ENCODE results near the gene CAPN5.
"Not testable (repeated sequence)": the region's sequence is repeated elsewhere in the genome, so short reads cannot be mapped to it uniquely, and the experiment has no call there.

CAPN5 gene

DNA sequence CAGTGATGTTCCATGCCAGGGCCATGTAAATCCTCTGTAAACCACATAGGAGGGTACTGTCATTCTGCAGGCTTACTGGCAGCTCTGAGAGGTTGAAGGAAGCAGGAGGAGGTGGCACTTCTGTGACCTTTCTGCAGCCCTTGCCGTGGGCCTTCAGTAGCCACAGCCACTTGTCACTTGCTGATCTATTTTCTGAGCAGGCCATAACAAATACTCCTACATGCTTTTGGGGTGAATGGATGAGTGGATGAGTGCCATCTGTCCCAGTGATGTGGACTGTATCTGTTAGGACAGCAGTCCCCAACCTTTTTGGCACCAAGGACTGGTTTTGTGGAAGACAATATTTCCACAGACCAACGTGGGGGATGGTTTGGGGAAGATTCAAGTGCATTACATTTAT is 22.4 kb upstream of the CAPN5 start:
- no peak for DNase-seq

DNA sequence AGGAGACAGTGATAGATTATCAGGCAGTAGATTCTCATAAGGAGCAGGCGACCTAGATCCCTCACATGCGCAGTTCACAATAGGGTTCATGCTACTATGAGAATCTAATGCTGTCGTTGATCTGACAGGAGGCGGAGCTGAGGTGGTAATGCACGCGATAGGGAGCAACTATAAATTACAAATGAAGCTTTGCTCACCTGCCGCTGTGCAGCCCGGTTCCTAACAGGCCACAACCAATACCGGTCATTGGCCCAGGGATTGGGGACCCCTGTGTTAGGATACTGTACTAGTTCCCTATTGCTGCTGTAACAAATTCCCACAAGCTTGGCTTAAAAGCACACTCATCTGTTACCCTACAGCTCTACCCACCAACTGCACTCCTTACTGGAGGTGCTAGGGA is 21.9 kb upstream of the CAPN5 start:
- DNase-seq = no peak

DNA sequence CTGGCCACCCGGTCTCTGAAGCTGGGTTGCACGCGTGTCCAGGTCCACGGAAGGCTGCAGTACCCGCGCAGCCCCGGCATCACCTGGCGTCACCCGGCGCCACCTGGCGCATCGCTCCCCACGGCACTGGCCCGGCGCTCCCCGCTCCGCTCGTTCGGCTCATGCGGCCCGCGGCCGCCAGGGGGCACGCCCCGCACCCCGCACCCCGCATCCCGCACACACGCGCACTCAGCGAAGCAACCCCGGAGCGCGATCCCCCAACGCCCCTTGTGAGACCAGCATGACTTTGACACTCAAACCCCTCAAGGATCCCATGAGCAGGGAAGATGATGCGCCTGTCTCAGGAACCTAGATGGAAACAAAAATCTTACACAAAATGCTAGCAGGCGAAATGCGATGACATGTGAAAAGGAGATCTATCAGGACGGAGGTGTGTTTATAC is 20.7 kb upstream of the CAPN5 start:
- DNase-seq = no peak

DNA sequence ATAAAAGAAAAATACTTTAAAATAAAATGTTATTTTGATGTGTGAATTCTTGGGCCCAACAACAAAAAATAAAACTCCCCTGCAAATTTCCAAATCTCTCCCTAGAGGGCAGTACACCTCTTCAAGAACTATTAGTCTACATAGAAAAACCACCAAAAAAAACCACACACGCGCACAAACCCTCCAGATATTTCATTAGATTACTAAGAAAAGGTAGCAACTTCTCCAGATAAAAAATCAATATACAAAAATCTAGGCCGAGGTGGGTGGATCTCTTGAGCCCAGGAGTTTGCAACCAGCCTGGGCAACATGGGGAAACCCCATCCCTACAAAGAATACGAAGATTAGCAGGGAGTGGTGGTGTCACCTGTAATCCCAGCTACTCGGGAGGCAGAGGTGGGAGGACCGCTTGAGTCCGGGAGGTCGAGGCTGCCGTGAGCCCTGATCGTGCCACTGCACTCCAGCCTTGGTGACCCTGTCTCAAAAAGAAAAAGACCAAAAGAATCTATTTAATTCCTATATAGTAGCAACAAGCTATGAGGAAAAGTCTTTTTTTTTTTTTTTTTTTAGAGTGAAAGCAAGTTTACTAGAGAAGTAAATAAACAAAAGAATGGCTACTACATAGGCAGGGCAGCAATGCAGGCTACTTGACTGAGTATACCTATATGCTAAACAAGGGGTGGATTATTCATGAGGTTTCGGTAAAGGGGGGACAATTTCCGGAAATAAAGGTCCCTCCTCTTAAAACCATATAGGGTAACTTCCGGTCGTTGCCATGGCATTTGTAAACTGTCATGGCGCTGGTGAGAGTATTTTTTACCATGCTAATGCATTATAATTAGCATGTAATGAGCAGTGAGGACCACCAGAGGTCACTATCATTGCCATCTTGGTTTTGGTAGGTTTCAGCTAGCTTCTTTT is 19.5 kb upstream of the CAPN5 start:
- DNase-seq = no peak

DNA sequence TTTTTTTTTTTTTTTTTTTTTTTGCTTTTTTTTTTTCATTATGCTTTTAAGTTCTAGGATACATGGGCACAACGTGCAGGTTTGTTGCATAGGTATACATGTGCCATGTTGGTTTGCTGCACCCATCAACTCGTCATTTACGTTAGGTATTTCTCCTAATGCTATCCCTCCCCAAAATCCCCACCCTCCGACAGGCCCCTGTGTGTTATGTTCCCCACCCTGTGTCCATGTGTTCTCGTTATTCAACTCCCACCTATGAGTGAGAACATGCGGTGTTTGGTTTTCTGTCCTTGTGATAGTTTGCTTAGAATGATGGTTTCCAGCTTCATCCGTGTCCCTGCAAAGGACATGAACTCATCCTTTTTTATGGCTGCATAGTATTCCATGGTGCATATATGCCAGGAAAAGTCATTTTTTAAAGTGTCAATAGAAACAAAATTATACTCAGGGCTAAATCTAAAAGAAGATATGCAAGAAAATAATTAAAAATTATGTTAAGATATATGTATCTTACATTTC is 18.8 kb upstream of the CAPN5 start:
- not testable (repeated sequence) for DNase-seq

DNA sequence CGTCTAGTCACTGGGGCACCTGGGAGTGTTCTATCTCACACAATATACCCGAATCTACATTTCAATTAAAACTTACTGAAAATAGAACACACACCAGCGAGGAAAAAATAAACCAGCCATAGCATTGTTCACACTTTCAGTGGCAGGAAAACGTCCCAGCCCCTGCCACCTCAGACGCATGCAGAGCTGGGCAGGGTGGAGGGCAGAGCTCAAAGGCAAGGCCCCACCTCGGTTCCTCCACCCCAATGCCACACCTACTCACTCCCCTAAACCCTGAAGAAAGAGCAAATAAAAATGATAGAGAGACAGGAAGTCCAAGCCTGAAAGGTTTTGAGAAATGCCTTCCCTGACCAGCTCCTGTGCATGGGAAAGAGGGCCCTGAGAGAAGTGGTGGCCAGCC is 17.7 kb upstream of the CAPN5 start:
- no peak for DNase-seq

DNA sequence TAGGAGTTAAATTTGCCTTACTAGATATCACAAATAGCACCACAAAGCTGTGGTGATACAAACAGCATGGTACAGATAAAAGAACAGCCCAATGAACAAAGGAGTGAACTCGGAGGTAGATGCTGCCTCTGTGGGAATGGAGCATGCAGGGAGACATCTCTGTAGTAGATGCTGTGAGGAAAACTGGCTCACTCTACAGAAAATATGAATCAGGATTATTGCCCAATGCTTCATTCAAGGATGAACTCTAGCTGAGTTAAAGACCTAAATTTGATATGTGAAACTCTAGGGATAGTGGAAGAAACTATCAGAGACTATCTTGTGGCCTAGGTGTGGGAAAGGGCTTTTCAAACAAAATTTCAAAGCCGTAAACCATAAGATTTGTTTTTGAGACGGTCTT is 15.3 kb upstream of the CAPN5 start:
- DNase-seq = no peak

DNA sequence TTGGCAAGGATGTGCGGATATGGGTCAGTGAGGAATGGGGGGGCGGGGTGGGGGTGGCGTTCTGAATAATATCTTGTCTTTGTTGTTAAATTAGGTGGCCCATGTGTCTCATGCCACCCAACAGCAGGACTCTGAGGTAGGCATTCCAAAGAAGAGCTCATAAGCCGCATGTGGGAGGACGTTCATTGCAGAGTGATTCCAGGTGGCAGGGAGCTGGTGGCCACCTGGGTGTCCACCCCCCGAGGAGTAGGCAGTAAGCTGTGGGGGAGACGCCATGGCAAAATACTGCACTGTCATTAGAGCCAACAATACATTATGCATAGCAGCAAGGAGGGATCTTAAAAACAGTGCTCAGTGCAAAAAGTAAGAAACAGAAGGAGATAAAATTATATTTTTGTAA is 14.3 kb upstream of the CAPN5 start:
- no peak for DNase-seq

DNA sequence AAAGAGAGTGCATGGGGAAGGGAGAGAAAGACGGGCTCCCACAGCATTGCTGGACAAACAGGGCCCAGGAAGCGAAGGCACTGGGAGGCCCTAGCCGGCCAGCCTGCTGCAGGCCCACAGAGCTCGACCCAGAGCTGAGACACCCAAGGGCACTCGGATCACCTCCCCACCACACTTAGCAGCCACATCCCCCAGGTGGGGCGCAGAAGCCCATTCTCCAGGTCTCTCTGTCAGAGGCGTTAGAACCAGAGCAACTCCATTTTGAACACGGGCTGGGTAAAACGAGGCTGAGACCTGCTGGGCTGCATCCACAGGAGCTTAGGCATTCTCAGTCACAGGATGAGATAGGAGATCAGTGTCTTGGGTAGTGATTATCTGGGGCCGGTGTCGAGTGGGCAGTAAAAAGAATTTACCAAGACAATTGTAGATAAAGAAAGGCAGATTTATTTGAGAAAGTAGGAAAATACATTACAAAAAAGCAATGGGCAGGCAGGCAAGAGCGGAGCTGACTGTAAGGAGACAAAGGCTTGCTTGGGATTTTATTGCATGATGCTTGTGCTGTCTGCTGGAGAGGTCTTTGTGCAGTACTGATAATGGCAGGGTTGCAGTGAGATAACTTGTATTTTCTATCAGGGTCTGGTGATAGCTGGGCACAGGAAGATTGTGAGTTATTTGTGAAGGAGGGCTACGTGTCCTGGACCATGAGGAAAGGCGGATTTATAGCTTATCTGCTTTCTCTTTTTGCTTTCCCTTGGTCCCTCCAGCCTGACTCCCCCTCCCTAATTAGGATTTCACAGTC is 13.4 kb upstream of the CAPN5 start:
- no peak for DNase-seq

DNA sequence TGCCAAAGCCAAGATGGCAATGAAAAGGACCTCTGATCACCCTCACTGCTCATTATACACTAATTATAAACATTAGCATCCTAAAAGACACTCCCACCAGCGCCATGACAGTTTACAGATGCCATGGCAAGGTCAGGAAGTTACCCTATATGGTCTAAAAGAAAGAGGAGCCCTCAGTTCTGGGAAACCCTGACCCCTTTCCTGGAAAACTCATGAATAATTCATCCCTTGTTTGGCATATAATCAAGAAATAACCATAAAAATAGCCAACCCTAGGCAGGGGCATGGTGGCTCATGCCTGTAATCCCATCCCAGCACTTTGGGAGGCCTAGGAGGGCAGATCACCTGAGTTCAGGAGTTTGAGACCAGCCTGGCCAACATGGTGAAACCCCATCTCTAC is 12.7 kb upstream of the CAPN5 start:
- no peak for DNase-seq

DNA sequence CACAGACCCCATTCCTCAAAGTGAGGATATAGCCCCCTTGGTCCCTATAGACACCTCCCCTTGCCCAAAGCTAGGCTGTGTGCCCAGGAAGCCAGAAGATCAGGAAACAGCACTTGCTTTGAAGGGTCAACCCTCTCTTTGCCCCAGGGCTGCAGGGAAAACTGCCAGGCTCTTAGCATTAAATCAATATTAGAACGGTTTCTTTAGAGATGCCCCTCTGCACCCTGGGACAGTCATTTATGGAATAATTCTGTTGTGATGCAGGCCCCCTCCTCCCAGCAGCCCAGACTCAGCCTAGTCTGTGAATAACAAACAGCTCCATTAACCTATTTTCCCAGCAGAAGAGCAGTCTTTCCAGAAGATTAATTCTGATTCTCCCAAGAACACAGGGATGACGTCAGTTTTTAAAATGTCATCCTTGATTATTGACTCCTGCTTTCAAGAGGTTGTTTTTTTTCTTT is 11.6 kb upstream of the CAPN5 start:
- no peak for DNase-seq

DNA sequence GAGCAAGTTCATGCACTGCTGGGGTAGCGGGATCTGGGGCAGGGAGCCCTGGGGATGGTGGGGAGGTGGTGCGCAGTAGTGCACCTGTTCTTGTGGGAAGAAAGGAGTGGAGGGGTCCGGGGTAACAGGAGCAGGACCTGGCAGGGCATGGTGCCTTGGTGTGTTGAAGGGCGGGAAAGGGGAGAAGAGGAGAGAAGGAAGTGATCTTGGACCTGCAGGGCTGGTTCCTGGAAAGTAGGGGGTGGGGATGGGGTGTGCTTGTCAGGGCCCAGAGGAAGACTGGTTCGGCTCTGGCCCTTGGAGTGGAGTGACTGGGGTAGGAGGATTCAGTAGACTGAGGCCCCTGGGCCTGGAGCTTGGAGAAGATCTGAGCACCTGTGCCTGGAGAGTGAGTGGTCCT is 10.9 kb upstream of the CAPN5 start:
- no peak for DNase-seq

DNA sequence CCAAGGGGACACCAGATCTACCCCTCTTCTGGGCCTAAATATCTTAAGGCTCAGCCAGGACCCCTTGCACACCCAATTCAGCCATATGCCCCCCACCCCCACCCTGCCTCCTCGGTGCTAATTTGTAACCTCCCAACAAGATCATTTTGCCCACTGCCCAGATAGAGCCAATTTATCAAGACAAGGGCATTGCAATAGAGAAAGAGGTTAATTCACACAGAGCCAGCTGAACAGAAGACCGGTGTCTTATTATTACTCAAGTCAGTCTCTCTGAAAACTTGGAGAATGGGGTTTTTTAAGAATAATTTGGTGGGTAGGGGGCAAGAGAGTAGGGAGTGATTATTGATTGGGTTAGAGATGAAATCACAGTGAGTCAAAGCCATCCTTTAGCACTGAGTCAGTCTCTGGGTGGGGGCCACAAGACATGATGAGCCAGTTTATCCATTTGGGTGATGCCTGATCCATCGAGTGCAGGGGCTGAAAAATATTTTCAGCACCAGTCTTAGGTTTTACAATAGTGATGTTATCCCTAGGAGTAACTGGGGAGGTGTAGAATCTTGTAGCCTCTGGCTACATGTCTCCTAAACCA is 9.9 kb upstream of the CAPN5 start:
- no peak for DNase-seq

DNA sequence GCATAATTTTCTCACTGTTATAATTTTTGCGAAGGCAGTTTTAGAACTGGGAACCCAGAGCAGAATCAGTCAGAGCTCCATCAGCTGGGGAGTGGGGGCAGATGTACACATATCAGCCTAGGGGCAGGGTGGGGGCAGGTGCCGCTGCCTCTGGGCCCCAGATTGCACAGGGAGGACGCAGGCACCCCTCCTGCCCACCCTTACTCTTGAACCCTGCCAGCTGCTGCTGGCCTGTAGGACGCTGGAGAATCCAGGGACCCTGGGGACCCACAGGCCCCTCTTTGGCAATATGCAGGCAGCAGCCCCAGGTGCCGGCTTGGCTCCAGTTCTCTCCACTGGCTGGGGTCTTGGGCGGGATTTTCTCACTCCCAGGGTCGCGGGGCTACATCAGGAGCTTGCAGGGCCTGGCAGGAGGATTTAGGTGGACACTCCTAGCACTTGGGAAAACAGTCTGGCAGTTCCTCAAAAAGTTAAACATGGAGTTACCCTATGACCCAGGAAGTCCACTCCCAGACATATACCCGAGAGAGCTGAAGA is 8.8 kb upstream of the CAPN5 start:
- DNase-seq = no peak

DNA sequence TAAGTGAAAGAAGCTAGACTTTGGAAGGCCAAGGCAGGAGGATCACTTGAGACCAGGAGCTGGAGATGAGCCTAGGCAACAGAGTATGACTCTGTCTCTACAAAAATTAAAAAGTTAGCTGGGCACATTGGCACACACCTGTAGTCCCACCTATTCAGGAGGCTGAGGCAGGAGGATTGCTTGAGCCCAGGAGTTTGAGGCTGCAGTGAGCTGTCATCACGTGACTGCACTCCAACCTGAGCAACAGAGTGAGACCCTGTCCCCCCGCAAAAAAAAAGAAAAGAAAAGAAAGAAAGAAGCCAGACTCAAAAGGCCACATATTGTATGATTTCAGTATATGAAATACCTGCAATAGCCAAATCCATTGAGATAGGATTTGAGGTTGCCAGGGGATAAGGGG is 7.9 kb upstream of the CAPN5 start:
- no peak for DNase-seq

DNA sequence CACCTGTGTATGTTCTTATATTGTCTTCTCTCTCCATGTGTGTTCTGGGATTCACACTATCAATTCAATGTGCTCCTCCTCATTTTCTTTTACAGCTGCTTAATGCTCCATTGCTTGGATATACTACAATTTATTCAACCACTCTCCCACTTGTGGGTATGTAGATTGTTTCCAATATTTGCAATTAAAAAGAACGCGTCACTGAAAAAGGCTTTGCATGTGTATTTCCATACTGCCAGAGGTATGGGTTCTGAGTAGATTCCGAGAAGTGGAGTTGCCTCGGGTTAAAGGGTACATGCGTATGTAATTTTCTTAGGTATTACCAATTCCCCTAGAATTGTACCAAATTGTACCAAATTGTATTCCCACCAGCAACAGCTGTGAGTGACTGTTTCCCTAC is 7.0 kb upstream of the CAPN5 start:
- DNase-seq = no peak

DNA sequence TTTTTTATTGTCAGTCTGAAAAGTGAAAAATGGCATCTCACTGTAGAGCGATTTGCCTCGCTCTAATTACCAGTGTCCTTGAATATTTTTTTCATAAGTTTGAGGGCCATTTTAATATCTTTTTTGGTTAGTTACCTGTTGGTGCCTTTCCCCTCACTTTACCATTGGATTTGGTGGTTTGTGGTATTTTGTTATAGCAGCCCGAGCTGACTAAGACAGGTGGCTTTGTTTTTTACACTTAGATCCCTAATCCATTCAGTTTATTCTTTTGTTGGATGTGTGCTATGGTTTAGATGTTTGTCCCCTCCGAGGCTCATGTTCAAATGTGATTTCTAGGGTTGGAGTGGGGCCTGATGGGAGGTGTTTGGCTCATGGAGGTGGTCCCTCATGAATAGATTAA is 6.5 kb upstream of the CAPN5 start:
- DNase-seq = no peak

DNA sequence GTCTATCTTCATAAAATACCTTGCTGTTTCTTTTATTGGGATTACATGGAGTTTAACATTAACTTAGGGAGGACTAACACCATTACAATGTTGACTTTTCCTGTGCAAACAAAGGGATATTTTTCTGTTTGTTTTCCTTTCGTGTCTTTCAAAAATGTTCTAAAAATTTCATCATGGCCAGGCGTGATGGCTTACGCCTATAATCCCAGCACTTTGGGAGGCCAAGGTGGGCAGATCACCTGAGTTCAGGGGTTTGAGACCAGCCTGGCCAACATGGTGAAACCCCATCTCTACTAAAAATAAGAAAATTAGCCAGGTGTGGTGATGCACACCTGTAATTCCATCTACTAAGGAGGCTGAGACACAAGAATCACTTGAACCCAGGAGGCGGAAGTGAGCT is 5.5 kb upstream of the CAPN5 start:
- not testable (repeated sequence) for DNase-seq

DNA sequence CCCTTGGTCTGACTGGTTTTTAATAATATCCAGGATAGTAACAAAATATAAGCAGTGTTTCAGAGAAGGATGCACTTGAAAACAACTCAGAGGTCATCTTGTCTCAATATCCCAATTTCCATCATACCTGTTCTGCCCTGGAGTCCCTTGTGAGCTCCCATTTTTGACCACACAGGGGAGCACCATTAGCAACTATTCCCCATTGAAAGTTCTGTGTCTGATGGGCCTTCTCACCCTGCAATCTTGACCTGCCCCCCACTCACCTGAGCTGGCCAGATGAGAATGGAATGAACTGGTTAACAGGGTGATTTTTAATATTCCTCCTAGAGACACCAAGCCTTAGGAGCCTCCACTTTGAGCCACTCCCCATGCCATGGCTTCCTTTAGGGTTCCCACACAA is 3.8 kb upstream of the CAPN5 start:
- no peak for DNase-seq

DNA sequence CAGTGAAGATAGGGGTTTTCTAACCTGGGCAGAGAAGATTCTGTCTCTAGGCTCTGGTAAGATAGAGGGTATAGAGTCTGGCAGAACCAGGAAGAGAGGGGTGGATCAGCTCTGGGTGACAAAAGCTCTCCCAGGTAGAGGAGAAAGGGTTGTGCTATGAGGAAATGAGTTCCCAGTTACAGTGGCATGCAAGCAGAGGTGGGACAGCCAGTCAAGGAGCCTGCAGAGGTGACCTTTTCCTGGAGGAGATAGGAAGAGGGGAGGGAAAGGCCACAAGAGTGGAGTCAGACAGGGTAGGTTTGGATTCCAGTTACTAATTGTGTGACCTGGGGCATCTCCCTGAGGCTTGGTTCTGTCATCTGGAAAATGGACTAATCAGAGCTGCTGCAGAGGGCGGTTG is 3.4 kb upstream of the CAPN5 start:
- no peak for DNase-seq

DNA sequence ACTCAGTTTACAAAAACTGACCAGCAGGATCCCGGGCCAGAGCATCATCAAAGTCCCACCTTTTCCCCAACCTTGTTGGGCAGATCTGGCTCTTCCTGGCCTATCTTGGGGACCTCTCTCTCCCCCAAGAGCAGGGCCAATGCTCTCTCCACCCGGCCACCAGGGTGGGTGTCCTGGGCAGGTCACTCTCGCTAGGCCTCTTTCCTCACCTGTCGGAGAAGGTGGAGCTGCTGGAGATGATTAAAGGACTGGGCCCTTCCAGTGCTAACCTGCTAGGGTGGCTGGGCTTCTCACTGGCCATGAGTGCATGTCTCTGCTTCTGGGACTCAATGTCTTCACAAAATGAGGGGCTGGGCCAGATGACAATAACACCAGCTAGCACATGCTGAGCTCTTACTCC is 2.9 kb upstream of the CAPN5 start:
- no peak for DNase-seq

DNA sequence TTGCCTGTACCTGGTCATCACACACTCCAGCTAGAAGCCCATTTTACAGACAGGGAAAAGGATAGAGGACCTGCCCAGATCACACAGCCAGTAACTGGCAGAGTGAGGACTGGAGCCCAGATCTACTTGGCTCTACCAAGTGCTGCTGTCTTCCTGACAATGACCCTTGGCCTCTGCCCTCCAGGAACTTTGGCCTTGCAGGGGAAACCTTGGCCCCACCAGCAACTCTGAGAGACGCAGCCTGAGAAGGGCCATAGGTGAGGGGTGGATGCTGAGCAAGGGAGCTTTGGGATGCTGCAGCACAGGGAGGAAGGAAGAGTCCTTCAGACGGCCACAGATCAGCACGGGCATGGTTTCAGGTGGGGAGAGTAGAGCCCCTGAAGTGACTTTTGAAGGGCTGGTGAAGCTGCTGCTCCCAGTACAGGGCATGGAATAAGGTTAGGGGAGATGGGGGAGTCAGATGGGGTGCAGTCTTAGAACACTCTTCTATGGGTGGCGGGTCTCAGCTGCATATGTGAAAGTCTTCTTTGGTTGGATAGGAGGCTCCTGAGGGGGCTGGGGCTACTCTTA is 2.0 kb upstream of the CAPN5 start:
- DNase-seq = no peak

DNA sequence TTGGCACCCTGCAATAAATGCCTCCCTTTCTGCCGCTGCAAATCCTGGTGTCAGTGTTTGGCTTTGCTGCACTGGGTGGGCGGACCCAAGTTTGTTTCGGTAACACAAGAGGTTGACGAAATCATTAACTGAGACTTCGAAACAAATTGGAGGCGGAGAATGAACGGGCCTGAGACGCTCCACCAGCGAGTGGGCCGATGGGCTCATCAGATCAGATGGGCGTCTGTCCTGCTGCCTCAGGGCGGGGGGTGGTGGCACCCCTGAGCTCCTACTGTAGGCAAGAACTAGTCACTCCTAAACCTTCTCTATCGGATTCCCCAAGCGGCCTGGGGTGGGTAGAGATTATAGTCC is 918 bp upstream of the CAPN5 start:
- no peak for DNase-seq
